Activated CD4-positive, alpha-beta T cell treated with anti-CD3 and anti-CD28 coated beads for 4 hours (primary cell): Measurements from ENCODE around the gene CD34.

ENCODE experiments used
- DNase-seq, 2 donors: peaks; one replicate each; pipeline ENCODE4 v3.0.0-alpha.2; 2020

CD34 gene

DNA sequence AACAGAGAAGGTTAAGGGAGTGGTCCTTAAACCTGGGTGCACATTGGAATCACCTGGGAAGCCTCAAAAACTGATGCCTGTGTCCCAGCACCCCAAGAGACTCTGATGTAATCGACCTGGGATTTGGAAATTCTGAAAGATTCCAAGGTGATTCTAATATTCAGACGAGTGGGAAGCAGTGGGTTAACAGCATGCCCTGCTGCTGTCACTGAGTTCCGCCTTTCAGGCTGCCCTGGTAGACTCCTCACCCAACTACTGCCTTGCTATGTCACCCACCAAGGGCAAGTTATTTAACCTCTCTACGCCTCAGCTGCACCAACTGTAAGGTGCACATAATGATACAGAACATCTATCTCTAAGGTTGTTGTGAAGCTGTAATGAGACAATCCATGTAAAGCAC is 59.2 kb downstream of the CD34 start:
- no peak for DNase-seq

DNA sequence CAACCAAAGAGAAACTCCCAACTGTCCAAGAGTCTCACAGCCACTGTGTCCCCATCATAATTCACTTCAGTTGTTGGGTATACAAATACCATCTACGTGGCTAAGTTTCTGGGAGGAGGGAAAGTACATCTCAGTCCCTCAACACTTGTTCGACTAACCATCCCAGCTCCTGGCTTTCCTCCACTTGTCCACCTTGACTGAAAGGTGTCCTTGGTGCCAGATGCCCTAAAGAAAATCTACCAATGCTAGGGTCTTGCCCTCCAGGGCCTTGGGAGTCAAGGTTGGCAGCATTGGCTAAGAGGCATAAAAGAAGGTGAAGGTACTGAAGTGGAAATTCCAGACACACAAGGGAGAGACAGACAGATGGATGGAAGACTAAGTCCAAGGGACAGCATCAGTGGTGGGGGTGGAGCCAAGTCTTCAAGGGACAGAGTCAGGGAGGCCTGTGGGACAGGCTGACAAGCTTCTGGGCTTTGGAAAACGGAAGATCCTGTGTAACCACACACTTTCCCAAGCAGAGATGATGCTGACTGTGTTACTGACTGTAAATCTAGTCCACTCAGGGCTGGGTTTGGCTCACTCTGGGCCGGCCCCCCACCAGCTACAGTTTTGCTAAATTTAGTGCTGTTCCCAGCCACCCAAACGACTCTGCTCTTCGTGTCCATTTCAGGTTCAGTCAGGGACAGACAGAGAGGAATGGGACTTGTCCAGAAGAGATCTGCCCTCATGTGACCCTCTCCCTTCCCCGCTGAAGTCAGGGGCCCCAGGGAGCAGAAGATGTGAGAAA is 60.1 kb downstream of the CD34 start:
- no peak for DNase-seq

DNA sequence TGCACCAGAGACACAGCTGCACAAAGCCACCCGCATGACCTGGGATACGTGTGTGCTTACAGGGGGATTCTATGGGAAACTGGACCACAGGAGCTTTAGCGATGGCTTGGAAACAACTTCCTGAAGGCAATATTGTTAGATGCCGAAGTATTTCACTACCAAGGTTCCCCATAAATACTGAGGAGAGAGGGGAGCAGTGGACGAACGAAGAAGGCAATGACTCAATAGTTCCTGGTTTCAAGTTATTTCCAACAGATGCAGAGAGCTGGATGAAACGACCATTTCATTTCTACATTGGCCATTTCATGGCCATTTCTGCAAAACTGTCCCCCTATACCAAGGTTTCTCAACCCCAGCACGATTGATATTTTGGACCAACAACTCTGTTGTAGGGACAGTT is 61.3 kb downstream of the CD34 start:
- no peak for DNase-seq

DNA sequence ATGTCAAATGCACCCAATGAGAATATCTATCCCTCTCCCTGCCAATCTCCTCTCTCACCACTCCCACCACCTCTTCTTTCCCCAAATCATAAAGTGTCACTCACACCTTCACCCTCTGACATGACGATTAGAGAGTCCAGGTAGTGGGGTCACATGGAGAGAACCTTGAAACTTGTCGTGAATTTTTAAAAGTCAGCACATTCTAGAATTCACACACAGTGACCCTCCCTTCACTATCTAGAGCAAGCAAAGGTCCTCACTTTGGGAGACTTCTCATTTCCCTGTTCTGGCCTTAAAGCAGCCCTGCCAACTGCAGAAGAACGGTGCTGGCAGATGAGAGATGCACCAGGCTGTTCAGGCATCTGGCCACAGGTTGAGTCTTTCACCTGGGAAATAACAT is 61.9 kb downstream of the CD34 start:
- no peak for DNase-seq

DNA sequence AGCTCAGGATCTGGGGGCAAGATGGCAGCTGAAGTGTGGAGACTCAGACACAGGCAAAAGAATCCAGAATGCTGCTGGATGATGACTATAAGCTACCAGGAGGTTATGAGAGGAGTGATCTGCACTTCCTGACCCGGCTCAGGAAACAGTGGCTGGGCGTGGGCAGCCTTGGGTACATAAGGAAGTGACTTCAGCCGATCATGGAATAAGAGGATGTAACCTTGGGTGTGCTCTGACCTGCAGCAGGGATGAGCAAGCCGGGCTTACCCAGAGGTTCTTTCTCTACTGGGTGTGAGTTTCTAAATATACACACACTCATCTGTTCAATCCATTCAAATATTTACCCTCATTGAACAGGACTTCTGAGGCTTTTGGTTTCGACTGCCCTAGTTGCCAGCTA is 62.7 kb downstream of the CD34 start:
- DNase-seq: no peak

DNA sequence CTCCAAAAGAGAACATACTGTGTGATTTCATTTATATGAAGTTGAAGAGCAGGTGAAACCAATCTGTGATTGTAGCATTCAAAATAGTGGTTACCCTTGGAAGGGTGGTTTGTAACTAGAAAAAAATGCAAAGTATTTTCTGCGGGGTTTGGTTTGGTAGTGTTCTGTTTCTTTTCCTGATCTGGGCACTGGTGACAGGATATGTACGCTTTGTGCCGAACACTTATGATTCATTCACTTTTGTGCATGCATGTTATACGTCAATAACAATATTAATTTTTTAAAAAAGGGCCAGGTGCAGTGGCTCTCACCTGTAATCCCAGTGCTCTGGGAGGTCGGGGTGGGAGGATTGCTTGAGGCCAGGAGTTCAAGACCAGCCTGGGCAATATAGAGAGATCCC is 63.8 kb downstream of the CD34 start:
- no peak for DNase-seq

DNA sequence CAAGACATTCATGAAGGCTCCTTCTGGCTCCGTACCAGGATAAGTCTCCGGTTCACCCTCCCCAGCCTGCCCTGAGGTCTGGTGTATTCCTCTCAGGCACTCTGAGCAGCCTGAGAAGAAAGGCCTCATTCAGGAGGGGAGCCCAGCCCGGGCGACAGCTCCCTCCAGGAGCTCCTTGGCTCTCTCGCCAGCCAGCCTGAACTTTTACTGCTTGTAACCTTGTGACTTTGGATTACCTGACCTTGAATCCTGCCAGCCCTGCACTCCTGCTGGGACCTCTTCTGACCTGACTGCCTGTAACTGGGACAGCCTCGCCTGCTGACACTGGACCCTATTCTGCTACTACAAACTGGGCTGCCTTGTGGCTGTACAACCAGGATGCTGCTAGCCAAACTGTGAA is 65.8 kb downstream of the CD34 start:
- DNase-seq: no peak

DNA sequence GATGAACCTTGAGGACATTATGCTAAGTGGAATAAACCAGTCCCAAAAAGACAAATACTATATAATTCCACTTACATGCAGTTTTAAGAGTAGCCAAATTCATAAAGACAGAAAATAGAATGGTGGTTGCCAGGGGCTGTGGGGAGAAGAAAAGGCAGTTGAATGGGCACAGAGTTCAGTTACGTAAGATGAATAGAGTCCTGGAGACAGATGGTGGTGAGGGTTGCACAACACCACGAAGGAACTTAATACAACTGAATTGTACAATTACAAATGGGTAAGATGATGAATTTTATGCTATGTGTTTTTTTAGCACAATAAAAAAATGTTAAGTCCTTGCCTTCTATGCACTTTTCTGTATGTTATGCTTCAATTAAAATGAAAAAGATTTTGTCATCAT is 66.6 kb downstream of the CD34 start:
- no peak for DNase-seq

DNA sequence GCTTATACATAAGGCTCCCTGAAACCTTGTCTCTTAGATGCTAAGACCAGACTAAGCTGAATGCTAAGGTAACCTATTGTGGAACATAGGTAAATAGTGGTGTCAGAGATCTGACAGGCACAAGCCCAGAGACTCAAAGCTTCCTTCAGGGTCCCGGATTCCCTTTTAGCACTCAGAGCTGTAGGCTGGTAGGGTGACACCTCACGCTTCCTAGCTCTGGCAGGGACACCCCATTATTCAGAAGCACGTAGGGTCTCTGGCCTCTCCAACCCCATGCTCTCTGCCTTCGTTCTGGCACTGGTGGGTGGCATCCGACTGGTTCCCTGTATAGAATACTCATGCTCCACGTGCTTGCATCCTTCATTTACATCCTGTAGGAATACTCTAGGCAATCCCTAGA is 68.4 kb downstream of the CD34 start:
- DNase-seq: no peak

DNA sequence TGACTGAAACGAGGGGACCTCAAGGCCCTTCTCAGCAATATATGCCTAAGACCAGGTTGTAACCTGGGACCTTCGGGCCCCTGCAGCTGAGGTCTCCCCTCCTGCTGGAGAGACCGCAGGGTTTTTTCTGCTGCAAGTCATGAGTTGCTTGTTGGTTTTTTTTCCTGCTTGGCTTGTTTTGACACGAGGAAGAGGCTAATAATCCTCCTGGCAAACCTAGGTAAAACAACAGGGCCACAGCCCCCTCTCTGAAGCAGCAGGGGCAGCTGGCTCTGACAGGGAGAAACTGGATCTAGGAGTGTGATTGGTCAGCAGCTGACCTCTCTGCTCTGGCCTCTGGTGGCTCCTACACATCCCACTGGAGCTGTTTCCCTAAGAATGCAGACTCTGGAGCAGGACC is 69.0 kb downstream of the CD34 start:
- no peak for DNase-seq

DNA sequence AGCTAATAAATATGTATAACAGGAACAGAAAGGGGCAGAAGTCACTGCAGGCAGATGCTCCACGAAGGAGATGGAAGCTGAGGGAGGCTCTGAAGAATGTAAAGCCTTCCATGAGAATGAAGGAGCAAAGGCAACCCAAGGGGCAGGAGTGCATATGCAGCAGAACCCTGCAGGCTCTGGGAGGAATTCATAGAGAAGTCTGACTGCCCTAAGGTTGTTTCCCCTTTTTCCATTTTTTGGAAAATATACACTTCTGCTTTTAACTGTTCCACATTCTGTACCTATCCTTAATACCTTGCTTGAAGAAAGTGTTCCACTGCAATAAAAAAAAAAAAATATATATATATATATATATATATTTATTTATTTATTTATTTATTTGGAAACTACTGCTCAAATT is 69.6 kb downstream of the CD34 start:
- DNase-seq: no peak

DNA sequence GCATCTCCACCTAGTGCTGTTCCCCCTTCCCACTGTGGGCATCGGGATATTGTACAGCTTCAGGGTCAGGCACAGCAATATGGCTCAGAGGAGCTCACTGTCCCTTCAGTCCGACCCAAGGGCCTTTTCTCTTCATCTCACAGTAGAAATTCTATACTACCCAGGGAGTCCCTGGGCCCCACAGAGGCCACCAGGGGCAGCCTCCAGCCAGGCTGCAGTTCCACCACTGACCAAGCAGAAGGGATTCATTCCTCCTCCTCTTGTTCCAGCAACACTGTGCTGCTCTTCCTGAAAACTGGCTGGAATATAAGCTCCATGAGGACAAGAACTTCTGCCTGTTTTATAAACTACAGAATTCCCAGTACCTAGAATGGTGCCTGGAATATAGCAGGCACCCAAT is 70.5 kb downstream of the CD34 start:
- DNase-seq: no peak

DNA sequence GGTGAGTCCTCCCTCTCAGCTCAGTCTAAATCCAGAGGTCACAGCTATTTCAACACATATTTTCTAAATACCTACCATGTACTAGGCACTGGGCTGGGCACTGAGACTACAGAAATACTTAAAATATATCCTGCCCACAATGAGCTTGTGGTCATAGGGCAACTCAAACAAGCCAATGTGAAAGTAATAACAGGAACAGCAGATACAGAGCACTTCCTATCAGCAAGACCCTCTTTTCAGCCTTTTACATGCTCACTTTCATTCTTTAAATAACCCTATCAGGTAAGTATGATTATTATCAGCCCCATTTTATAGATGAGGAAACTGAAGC is 71.9 kb downstream of the CD34 start:
- no peak for DNase-seq

DNA sequence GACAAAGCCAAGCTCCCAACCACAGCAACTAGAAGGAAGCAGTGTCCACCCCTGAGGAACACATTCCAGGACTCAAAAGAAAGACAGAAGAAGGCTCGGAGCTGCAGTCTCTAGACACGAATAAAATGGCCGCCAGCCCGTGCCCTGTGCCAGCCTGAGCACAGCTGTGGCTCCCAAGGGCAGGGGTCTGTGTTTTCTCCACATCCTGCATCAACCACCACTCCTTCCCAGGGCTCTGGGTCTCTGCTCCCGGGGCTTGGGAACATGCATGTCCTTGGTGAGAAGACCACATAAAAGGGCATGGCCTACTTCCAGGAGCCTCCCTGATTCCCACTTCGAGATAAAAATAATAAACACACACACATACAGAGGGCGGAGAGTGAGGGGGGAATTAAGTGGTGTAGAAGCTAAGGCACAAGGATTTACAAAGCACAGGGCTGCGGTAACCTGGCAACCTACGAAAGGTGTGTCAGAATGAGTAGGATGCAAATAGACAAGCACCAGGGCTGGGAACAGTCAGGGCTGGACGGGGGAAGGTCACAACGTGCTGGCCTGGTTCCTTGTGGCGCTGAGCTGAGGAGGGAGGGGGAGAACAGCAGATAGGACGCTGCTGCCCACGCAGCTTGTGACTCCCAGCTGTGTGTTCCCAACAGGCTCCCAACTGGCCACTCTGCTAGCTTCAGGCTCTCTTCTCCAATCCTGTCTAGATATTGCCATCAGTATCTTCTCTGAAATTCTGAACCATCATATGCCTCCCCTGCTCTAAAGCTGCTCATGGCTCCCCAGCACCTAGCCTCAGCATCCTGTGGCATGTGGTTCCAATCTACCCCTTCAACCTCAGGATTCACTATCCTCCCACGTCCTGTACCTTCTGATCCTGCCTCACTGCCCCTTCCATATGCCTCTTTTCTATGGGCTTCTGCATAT is 72.5 kb downstream of the CD34 start:
- no peak for DNase-seq

DNA sequence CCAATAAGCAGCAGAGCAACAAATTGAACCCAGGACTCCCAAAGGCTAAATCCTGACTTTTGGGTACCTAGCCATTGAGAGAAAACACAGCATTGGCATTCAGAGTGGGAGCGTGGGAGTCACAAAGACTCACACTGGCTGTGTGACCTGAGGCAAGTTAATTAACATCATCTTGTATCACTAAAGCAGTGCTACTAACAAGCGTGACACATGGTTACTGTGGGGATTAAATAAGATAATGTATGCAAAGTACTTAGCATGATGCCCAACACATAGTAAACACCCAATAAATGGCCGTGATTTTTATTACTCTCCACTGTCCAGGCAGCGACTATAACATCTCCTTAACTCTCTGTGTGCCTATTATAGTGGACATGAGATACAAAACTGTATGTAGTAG is 73.3 kb downstream of the CD34 start:
- no peak for DNase-seq

DNA sequence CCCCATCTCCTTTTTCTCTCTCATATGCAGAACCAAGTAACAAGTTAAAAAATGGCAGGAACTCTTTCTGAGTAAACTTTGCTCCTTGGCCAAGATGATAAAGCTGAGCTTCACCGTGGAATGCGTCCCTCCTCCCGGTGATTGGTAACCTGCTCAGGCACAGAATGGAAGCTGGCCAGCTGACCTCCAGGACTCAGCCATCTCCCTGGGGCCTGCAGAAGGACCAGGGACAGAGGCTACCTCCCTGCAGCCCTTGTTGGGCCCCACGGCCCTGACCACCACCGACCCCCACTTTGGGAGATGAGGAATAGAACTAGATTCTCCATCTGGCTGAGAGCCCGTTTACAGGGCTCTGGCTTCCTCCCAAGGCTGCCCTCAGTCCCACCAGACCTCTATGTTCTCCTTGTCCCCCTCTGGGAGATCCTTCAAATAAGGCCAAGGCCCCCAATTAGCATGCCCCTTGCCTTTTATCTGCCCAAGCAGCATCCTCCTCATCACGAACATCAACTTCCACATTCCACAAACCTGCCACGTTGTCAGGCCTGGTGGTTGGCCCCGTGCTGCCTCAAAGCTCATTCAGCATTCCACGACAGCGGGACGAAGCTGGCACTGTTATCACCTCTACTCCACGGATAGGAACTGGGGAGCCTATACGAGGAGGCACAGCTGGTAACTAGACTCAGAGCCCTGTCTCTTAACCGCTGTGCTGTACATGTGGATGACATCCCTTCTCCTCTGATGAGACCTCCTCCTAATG is 74.2 kb downstream of the CD34 start:
- no peak for DNase-seq

DNA sequence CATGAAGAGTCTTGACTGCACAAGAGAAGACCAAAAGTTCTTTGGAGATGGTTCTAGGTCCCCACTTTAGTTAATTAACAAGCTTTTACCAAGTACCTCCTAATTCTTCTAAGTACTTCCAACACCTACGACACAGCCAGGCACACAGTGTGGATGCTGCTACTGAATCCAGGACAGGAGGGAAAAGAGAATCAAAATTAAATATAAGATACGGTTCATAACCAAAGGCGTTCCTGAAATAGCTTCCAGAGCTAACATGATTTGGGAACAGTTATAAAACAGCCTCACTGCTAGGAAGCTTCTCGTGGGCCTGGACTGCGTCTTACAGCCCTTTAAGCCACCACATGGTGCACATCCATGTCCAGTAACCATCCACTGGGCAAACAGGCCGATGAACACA is 75.0 kb downstream of the CD34 start:
- DNase-seq: no peak

DNA sequence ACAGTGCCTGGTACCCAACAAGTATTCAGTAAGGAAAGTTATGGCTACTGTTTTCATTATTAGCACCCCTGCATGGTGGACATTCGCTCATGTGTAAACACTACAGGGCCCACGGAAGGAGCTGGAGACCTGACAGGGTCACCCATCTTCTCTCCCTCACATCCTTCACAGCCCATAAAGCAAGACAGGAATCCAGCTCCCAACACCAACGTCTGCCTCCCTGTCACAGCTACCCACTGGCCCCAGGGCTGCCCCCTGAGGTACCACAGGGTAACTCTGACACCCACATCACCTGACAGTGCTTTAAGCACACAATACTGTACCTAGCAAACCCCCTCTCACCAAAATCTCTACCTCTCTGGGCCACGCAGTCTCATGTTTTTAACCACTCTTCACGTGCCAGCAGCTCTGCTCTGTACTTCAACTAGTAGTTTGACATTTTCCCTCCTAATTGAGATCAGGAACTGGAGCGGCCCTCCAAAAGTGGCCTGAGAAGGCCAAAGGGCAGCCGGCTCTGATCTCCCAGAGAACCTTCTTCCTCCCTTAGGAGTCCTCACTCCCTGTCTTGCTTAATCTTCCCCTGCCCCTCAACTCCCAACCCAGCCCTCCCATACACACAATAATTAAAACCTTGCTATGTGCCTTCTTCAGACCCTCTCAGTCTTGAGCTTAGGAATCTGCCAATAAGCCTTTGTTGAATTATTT is 76.8 kb downstream of the CD34 start:
- no peak for DNase-seq

DNA sequence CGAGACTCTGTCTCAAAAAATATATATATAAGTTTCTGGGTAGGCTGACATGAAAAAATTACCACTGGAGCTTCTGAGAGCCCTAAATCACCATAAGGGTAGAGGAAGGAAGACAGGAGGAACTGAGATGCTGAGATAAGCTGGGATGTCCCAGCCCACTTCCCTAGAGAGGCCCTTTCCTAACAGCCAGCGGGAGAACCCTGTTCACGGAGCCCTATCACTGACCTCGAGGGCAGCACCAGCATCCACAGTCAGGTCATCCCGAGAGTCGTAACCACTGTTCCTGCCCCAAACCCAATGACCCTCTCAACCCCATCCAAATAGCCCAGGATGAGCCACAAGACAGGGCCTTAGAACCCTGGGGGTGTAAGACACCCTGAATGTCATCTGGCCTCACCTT is 77.5 kb downstream of the CD34 start:
- DNase-seq: no peak

DNA sequence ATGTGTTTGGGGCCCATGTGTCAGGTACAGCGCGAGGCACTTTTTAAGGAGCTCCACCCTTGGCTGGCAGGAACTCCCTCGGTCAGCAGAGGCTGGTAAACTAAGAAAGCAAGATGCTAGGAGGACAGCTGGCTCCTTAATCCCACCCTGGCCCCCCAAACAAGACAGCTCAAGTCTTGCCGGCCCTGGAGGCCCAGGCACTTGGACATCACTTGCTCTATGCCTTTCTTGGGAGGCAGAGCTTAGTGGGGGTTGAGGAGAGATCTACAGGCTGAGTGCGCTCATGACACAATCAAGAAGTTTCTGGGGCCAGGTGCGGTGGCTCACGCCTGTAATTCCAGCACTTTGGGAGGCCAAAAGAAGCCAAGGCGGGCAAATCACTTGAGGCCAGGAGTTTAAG is 78.1 kb downstream of the CD34 start:
- no peak for DNase-seq

DNA sequence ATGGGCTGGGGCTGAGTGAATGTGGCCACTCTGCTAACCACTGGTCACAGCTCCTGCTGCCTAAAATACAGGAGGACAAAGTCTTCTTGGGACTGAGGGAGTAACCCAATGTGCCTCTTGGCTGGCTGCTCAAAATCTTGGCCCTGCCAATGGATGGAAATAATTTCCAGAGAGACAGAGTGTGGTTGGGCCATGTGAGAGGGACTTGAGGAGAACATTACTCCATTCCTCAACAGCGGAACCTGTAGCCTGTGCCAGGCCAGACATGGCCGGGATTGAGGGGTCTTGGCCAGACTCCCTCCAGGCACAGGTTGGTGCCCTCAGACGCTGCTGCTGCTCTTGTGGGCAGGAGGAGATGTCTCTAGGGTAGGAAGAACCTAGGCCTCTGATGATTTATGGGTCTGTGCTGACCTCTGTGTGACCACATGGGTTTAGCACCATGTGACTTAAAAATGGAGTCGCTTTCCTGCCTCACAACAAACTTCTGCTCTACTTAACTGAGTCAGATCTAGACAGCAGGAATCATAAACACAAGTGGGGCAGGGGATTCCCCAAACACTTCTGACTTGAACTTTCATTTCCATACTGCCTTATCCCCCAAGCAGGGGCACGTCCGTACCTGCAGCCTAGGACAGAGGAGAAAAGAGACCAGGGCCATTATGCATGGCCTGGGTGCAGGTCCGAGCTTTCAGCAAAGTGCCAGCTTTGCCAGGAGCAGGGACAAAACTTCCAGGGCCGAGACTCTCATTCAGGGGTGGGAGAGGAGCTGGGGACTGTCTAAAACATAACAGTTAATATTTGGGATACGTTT is 79.2 kb downstream of the CD34 start:
- peak; percentile 48 to 50 for DNase-seq
